ENCODE results near the gene EVX1. TPM values are rescaled to one million over a fixed set of nuclear protein-coding genes. Genes with fewer than 3 reads are reported as not detected.
A peak's percentile ranks its signal among the peaks of the same experiment; 100 is the strongest.

The EVX1 gene
- total RNA-seq, 2 experiments from 2014 or later, result 0.25 to 0.33 TPM

GRCh38 chr7:27211764-27212204 is 30.8 kb upstream of the EVX1 start:
- ATAC-seq (ENCODE audit: poor library complexity) (no peak), DNase-seq (no peak)
- TF ChIP-seq CTCF (IDR thresholded peaks at IDR 0.05), result no peak
- Mint-ChIP-seq H3K27ac (no peak overlapping the region), H3K4me1 (ENCODE audit: low read depth) (peaks cover 16% of the 10 kb centered on the region), H3K4me3 (no peak overlapping the region), H3K9me3 (no peaks in the 10 kb centered on the region), H3K27me3 (peaks cover 98% of the 10 kb centered on the region), H3K36me3 (ENCODE audit: low read depth) (no peaks in the 10 kb centered on the region)
- H3K27ac ChIP-seq (ENCODE audit: low read depth in 1 of 2, low read length in 2 of 2), result no peak overlapping the region
- ChIA-PET POLR2A (no interaction called here), CTCF (interaction anchor here (0.8 to 1.2 kb wide), 2 partner anchors 12 to 32 kb away, joined by 4 read pairs; partner anchors contain the start of gene HOXA13)
- no peak overlapping the region for H3K4me3 ChIP-seq (ENCODE audit: low read length)
- intact Hi-C loops (cut with DNase I, micrococcal nuclease), result loop anchor here (5.0 kb wide), 4 partner anchors 361 to 811 kb away; no protein-coding TSS in a partner anchor
- peaks cover 21% of the 10 kb centered on the region for H3K4me1 ChIP-seq (ENCODE audit: insufficient read depth, low read length)
- H3K9me3 ChIP-seq (ENCODE audit: control insufficient read depth in 1 of 2, insufficient read depth in 1 of 2, low read length in 2 of 2), result peaks cover 0 to 18% of the 10 kb centered on the region in 2 experiments
- H3K27me3 ChIP-seq (ENCODE audit: control insufficient read depth in 1 of 2, insufficient read depth in 2 of 2, low read length in 2 of 2), result peaks cover 81 to 100% of the 10 kb centered on the region in 2 experiments
- H3K36me3 ChIP-seq (ENCODE audit: insufficient read depth, low read length), result no peaks in the 10 kb centered on the region

DNA sequence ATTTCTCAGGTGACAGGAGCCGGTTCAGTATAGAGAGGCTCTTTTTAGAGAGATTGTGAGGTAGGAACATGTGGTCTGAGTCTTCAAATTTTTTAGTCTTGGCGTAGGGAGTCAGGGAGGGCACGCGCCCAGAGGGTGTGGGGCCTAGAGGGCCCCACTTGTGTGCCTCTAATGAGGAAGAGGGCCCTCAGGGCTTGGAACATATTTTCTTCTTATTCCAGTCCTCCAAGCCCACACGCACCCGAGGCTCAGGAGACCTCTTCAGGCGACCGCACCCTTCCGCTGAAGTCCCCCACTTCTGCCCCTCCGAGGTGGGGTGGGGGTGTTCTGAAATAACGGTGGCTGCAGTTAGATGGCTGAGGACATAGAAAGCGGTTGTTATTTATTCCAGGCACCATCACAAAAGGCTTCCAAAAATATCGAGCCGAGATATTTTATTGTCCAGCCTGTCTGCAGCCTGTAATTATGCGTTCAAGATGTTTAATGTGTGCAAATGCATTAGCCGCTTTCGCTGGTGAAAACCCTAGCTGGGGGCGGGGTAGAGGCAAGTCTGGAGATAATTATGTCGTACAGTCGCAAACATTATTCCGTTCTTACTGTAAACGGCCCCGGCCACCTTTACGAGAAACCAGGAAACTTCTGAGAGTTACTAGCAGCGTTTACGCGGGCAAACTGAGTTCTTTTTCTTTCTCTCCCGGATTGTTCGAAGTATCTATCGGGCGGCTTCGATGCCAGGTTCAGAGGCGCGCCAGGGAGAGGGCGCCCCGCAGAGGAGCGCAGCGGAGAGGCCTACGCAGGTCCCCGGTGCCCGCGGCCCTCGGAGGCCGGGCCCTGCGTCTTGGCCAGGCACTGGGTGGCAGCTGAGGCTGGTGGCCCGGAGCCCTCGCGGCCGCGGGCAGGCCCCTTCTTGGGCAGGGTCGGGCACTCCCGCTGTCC is 29.8 kb upstream of the EVX1 start:
- ChIA-PET CTCF (no interaction called here), POLR2A (no interaction called here)
- H3K36me3 Mint-ChIP-seq (ENCODE audit: low read depth), result no peaks in the 10 kb centered on the region
- H3K9me3 Mint-ChIP-seq, result no peaks in the 10 kb centered on the region
- H3K27ac ChIP-seq (ENCODE audit: low read depth in 1 of 2, low read length in 2 of 2), result no peak overlapping the region
- no peak overlapping the region for H3K27ac Mint-ChIP-seq
- TF ChIP-seq CTCF (IDR thresholded peaks at IDR 0.05), result no peak
- peak; percentile 34 for ATAC-seq (ENCODE audit: poor library complexity)
- peaks cover 21% of the 10 kb centered on the region for H3K4me1 ChIP-seq (ENCODE audit: insufficient read depth, low read length)
- H3K4me3 ChIP-seq (ENCODE audit: low read length), result no peak overlapping the region
- H3K27me3 Mint-ChIP-seq, result peaks cover 97% of the 10 kb centered on the region
- no peaks in the 10 kb centered on the region for H3K36me3 ChIP-seq (ENCODE audit: insufficient read depth, low read length)
- H3K27me3 ChIP-seq (ENCODE audit: control insufficient read depth in 1 of 2, insufficient read depth in 2 of 2, low read length in 2 of 2), result peaks cover 82 to 96% of the 10 kb centered on the region in 2 experiments
- H3K4me3 Mint-ChIP-seq, result peak overlapping the region; percentile 8
- intact Hi-C loops (cut with DNase I, micrococcal nuclease), result loop anchor here (5.0 kb wide), 4 partner anchors 360 to 810 kb away; no protein-coding TSS in a partner anchor
- DNase-seq, result no peak
- H3K9me3 ChIP-seq (ENCODE audit: control insufficient read depth in 1 of 2, insufficient read depth in 1 of 2, low read length in 2 of 2), result peaks cover 0 to 18% of the 10 kb centered on the region in 2 experiments
- peaks cover 16% of the 10 kb centered on the region for H3K4me1 Mint-ChIP-seq (ENCODE audit: low read depth)

- Histone ChIP-seq H3K36me3 (ENCODE audit: insufficient read depth, low read length) (no peaks in the 10 kb centered on the region), H3K27ac (ENCODE audit: low read depth in 1 of 2, low read length in 2 of 2) (no peak overlapping the region), H3K4me3 (ENCODE audit: low read length) (no peak overlapping the region), H3K27me3 (ENCODE audit: control insufficient read depth in 1 of 2, insufficient read depth in 2 of 2, low read length in 2 of 2) (peaks cover 73 to 87% of the 10 kb centered on the region in 2 experiments), H3K9me3 (ENCODE audit: control insufficient read depth in 1 of 2, insufficient read depth in 1 of 2, low read length in 2 of 2) (peaks cover 0 to 18% of the 10 kb centered on the region in 2 experiments), H3K4me1 (ENCODE audit: insufficient read depth, low read length) (peaks cover 21% of the 10 kb centered on the region)
- no peak for ATAC-seq (ENCODE audit: poor library complexity)
- DNase-seq, result no peak
- intact Hi-C loops (cut with DNase I, micrococcal nuclease), result loop anchor here (5.0 kb wide), 4 partner anchors 359 to 809 kb away; no protein-coding TSS in a partner anchor
- TF ChIP-seq CTCF (IDR thresholded peaks at IDR 0.05), result no peak
- POLR2A ChIA-PET, result no interaction called here
- Mint-ChIP-seq H3K36me3 (ENCODE audit: low read depth) (no peaks in the 10 kb centered on the region), H3K4me1 (ENCODE audit: low read depth) (peaks cover 16% of the 10 kb centered on the region), H3K9me3 (no peaks in the 10 kb centered on the region), H3K4me3 (no peak overlapping the region), H3K27ac (no peak overlapping the region), H3K27me3 (peaks cover 94% of the 10 kb centered on the region)
- CTCF ChIA-PET, result no interaction called here
These were observed 29.0 kb upstream of the EVX1 start for GRCh38 chr7:27213433-27214238.
